Esophagus squamous epithelium (tissue), 4 donors: Measurements from ENCODE around the gene ABLIM2.

ENCODE experiments used
- POLR2A ChIP-seq, 4 donors: fragments of 450-650 bp; IDR thresholded peaks; one replicate each; pipeline ENCODE4 v1.6.1; 2017; ENCODE audit warnings: antibody characterized with exemption in 4 of 4, mild to moderate bottlenecking in 4 of 4, moderate library complexity in 3 of 4
- TF ChIP-seq, protein P1 (sequence below), 6 experiments: fragments of 450-650 bp in 4 of 6; fragments of 200-600 bp in 2 of 6; sonication (generic) in 2 of 6; IDR thresholded peaks; one replicate each; pipeline ENCODE4 v1.5.1; 2016 to 2019; ENCODE audit warnings: antibody characterized with exemption in 6 of 6, mild to moderate bottlenecking in 4 of 6, moderate library complexity in 4 of 6

GRCh38 chr4:8086783-8087445, 71.7 kb downstream of the ABLIM2 start:
- TF ChIP-seq, protein P1, sequence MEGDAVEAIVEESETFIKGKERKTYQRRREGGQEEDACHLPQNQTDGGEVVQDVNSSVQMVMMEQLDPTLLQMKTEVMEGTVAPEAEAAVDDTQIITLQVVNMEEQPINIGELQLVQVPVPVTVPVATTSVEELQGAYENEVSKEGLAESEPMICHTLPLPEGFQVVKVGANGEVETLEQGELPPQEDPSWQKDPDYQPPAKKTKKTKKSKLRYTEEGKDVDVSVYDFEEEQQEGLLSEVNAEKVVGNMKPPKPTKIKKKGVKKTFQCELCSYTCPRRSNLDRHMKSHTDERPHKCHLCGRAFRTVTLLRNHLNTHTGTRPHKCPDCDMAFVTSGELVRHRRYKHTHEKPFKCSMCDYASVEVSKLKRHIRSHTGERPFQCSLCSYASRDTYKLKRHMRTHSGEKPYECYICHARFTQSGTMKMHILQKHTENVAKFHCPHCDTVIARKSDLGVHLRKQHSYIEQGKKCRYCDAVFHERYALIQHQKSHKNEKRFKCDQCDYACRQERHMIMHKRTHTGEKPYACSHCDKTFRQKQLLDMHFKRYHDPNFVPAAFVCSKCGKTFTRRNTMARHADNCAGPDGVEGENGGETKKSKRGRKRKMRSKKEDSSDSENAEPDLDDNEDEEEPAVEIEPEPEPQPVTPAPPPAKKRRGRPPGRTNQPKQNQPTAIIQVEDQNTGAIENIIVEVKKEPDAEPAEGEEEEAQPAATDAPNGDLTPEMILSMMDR (IDR thresholded peaks at IDR 0.05), result no peak
- no peak for TF ChIP-seq POLR2A (IDR thresholded peaks at IDR 0.05)
